Suprapubic skin (tissue), 4 donors: ENCODE measurements around the gene OPHN1.

ENCODE experiments used
- POLR2A ChIP-seq, 2 donors: fragments of 450-650 bp; IDR thresholded peaks; one replicate each; pipeline ENCODE4 v1.6.1; 2017; ENCODE audit warnings: antibody characterized with exemption in 2 of 2, mild to moderate bottlenecking in 2 of 2, moderate library complexity in 2 of 2
- POLR2AphosphoS5 ChIP-seq, 3 donors: sonication (generic); formaldehyde crosslinking; IDR thresholded peaks; one replicate each; pipeline ENCODE4 v1.6.1; 2017; ENCODE audit warnings: antibody characterized with exemption in 3 of 3
- TF ChIP-seq, protein P1 (sequence below), 2 donors: fragments of 200-600 bp in 1 of 2; fragments of 450-650 bp in 1 of 2; sonication (generic) in 1 of 2; IDR thresholded peaks; one replicate each; pipeline ENCODE4 v1.5.1; 2016 to 2019; ENCODE audit warnings: antibody characterized with exemption in 2 of 2, mild to moderate bottlenecking in 1 of 2, moderate library complexity in 1 of 2

DNA sequence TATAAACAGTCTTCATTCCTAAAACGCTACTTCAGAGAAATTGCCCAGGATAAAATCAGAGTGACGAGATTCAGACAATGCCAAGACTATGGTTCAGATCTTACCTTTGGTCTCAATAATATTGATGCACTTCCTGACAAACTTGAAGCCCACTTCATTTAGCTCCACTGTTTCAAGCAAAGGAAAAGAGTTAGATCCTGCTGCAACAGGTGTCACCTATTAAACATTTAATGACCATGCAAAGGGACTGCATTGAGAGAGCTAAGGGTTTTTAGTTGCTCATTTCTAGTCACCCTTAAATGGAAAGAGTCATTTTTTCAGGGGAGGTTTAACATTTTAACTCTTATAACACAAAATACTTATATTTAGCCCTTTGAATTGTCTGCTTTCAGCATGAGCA is 239.5 kb downstream of the OPHN1 start:
- TF ChIP-seq, protein P1, sequence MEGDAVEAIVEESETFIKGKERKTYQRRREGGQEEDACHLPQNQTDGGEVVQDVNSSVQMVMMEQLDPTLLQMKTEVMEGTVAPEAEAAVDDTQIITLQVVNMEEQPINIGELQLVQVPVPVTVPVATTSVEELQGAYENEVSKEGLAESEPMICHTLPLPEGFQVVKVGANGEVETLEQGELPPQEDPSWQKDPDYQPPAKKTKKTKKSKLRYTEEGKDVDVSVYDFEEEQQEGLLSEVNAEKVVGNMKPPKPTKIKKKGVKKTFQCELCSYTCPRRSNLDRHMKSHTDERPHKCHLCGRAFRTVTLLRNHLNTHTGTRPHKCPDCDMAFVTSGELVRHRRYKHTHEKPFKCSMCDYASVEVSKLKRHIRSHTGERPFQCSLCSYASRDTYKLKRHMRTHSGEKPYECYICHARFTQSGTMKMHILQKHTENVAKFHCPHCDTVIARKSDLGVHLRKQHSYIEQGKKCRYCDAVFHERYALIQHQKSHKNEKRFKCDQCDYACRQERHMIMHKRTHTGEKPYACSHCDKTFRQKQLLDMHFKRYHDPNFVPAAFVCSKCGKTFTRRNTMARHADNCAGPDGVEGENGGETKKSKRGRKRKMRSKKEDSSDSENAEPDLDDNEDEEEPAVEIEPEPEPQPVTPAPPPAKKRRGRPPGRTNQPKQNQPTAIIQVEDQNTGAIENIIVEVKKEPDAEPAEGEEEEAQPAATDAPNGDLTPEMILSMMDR (IDR thresholded peaks at IDR 0.05) = no peak
- no peak for TF ChIP-seq POLR2AphosphoS5 (IDR thresholded peaks at IDR 0.05)
- no peak for TF ChIP-seq POLR2A (IDR thresholded peaks at IDR 0.05)
